ENCODE measurements around the gene FOLR1. TPM values are rescaled to one million over a fixed set of nuclear protein-coding genes. Genes with fewer than 3 reads are reported as not detected.

Gene FOLR1
- total RNA-seq, 1 donor from 2014 or later: not detected

DNA sequence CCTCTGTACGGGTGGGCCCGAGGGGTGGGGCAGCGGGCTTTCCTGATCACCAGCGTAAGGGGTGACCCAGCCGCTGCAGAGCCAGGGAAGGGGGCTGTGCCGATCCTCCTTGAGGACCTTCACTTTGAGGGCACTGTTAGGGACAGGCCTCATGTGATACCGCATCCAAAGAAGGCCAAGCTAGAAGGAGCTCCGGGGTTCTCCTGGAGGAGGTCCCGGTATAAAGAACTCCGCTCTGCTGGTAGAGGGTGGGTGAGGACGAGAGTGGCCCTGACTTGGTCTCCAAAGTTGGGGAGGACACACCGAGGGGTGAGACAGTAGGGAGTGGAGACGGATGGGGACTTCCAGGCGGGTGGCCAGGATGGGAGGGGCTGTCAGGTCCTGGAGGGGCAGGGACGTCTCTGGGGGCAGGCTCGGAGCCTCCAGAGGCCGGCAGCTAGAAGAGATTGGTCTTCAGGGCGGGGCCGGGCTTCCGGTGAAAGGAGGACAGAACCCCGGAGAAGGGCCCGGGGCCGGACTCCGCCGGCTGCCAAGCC lies 47.4 kb downstream of the FOLR1 start:
- peaks cover 23 to 30% of the 10 kb centered on the region in 2 donors for H3K36me3 ChIP-seq
- TF ChIP-seq, protein P1, sequence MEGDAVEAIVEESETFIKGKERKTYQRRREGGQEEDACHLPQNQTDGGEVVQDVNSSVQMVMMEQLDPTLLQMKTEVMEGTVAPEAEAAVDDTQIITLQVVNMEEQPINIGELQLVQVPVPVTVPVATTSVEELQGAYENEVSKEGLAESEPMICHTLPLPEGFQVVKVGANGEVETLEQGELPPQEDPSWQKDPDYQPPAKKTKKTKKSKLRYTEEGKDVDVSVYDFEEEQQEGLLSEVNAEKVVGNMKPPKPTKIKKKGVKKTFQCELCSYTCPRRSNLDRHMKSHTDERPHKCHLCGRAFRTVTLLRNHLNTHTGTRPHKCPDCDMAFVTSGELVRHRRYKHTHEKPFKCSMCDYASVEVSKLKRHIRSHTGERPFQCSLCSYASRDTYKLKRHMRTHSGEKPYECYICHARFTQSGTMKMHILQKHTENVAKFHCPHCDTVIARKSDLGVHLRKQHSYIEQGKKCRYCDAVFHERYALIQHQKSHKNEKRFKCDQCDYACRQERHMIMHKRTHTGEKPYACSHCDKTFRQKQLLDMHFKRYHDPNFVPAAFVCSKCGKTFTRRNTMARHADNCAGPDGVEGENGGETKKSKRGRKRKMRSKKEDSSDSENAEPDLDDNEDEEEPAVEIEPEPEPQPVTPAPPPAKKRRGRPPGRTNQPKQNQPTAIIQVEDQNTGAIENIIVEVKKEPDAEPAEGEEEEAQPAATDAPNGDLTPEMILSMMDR (IDR thresholded peaks at IDR 0.05): no peak
- H3K9me3 ChIP-seq: no peaks in the 10 kb centered on the region
- H3K27ac ChIP-seq: peak overlapping the region in 1 of 2 donors; percentile 2
- H3K4me1 ChIP-seq: peaks cover 7 to 22% of the 10 kb centered on the region in 2 donors
- H3K27me3 ChIP-seq: peaks cover 19% of the 10 kb centered on the region
- intact Hi-C loops (cut with DNase I): loop anchor here (1.0 to 5.0 kb wide), 3 partner anchors 15 to 193 kb away; partner anchors contain the start of genes CLPB, INPPL1 and LAMTOR1
- peak overlapping the region; percentile 56 to 57 for H3K4me3 ChIP-seq
- no peak for DNase-seq (ENCODE audit: low spot score in 2 of 2)

DNA sequence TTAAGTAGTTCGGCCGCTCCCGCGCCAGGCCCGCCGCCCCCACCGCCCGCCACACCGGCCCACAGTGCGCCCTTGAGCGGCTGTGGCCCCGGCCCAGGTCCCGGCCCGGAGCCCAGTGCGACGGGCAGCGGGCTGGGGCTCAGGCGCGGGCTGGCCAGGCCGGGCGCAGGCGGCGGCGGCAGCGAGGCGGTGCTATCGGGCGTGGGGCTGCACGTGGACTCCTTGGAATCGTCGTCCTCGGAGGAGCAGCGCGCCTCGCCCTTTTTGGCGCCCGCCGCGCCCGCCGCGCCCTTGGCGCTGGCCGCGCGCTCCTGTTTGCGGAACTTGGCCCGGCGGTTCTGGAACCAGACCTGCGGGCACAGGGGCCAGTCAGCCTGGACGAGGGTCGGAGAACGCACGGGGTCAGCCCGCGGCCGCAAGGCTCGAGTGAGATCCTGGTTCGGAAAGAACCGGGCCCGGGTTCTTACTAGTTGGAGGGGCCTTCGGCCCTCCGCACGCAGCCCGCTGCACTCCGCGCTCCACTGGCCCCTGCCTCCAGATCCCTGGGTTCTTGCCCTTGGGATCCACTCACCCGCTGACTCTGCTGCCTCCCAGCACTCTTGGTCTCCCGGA lies 48.0 kb downstream of the FOLR1 start:
- peaks cover 18 to 25% of the 10 kb centered on the region in 2 donors for H3K36me3 ChIP-seq
- intact Hi-C loops (cut with DNase I): loop anchor here (1.0 to 5.0 kb wide), 3 partner anchors 16 to 192 kb away; partner anchors contain the start of genes CLPB, INPPL1 and LAMTOR1
- no peaks in the 10 kb centered on the region for H3K9me3 ChIP-seq
- H3K4me1 ChIP-seq: peaks cover 7 to 22% of the 10 kb centered on the region in 2 donors
- H3K27ac ChIP-seq: peak overlapping the region in 1 of 2 donors; percentile 2
- TF ChIP-seq, protein P1 (IDR thresholded peaks at IDR 0.05): peak in 1 of 3 experiments; percentile 8
- no peak for DNase-seq (ENCODE audit: low spot score in 2 of 2)
- H3K27me3 ChIP-seq: peaks cover 23% of the 10 kb centered on the region
- H3K4me3 ChIP-seq: peak overlapping the region; percentile 56 to 57

DNA sequence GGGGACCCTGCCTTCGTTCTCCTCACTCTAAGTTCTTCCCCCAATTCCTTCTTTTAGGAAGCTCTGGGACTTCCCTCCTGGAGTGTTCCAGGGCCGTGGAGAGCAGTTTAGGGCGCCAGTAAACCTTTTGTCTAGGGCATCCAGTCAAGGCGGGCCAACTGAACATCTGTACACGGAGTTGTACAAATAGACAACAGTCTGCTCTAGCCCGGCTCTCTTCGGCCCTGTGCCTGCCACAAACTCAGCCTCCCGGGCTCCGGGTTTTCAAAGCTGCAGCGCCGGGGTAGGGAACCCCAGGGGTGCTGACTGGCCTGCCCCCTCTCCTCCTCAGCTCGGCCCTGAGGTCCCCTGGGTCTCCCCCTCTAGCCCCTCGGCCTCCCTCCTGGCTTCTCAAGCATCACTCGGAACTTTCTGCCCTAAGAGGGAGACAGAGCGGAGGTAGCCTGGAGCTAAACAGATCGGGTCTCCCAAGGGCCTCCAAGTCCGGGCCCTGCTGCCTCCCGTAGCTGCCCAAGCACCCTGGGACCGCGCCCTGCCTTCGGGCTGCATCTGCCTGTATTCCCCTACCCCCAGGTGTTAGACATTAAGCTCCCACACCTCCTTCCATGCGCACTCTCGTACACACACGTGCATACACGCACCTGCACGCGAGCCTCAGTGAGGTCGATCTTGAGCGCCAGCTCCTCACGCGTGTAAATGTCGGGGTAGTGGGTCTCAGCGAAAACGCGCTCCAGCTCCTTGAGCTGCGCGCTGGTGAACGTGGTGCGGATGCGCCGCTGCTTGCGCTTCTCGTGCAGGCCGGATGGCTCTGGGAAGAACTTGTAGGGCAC lies 48.7 kb downstream of the FOLR1 start:
- intact Hi-C loops (cut with DNase I): no loop called here
- TF ChIP-seq, protein P1 (IDR thresholded peaks at IDR 0.05): no peak
- Histone ChIP-seq H3K4me1 (peaks cover 7 to 22% of the 10 kb centered on the region in 2 donors), H3K4me3 (peak overlapping the region; percentile 56 to 57), H3K27me3 (peaks cover 25% of the 10 kb centered on the region), H3K36me3 (peaks cover 11 to 17% of the 10 kb centered on the region in 2 donors), H3K9me3 (no peaks in the 10 kb centered on the region), H3K27ac (no peak overlapping the region)
- no peak for DNase-seq (ENCODE audit: low spot score in 2 of 2)

DNA sequence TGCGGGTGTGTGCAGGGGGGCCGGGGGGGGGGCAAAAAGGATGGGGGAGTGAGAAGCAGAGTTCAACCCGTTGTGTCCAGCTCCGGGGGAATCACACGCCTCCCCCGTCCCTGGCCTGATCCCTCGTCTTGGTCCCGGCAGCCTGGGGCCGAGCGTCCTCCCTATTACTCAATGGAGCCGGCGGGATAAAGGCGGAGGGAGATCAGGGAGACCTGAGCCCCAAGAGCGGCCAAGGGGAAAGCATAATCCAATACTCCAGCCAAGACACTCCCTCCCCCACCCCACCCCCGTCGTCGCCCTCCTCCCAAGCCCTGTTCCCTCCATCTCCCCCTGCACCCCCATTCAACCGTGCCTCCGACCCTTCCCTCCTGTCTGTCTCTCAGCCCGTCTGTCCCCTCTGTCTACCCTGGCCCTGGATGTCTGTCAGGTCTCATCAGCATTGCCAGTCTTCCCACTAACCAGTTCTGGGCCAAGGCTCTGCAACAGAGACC lies 49.4 kb downstream of the FOLR1 start:
- intact Hi-C loops (cut with DNase I): no loop called here
- H3K27me3 ChIP-seq: peaks cover 25% of the 10 kb centered on the region
- H3K9me3 ChIP-seq: no peaks in the 10 kb centered on the region
- peaks cover 7 to 12% of the 10 kb centered on the region in 2 donors for H3K36me3 ChIP-seq
- no peak for DNase-seq (ENCODE audit: low spot score in 2 of 2)
- H3K27ac ChIP-seq: no peak overlapping the region
- H3K4me1 ChIP-seq: peaks cover 7 to 22% of the 10 kb centered on the region in 2 donors
- peak overlapping the region in 1 of 2 donors; percentile 57 for H3K4me3 ChIP-seq
- TF ChIP-seq, protein P1 (IDR thresholded peaks at IDR 0.05): no peak

DNA sequence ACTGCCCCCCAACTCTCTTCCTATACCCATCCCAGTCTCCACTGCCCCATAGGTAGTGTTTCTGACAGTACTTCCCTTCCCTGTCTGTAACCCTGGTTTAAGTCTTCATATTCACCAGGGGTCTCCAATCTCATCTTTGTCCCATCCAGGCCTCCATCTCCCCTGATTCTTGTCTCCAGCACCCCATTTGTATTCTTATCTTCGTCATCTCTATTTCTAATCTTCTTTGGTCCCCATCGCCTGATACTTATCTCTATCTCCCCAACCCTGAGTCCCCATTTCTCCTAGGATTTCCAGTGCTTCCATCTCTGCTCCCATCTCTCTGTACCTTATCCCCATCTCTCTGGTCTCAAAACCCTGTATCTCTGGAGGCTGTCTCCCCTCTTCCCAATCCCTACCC lies 50.2 kb downstream of the FOLR1 start:
- Histone ChIP-seq H3K4me3 (no peak overlapping the region), H3K27me3 (peaks cover 25% of the 10 kb centered on the region), H3K4me1 (peaks cover 7 to 22% of the 10 kb centered on the region in 2 donors), H3K9me3 (no peaks in the 10 kb centered on the region), H3K36me3 (peaks cover 7 to 8% of the 10 kb centered on the region in 2 donors), H3K27ac (no peak overlapping the region)
- intact Hi-C loops (cut with DNase I): no loop called here
- DNase-seq (ENCODE audit: low spot score in 2 of 2): no peak
- TF ChIP-seq, protein P1 (IDR thresholded peaks at IDR 0.05): no peak

Measured in ascending aorta (tissue), 2 donors.